HuH-7.5 (cell line): ENCODE measurements around the gene ERMAP.
A peak's percentile ranks its signal among the peaks of the same experiment; 100 is the strongest.

Experiments used
- DNase-seq: peaks from one replicate; pipeline ENCODE4 v3.0.0; 2011; ENCODE audit warnings: low spot score

Gene ERMAP

DNA sequence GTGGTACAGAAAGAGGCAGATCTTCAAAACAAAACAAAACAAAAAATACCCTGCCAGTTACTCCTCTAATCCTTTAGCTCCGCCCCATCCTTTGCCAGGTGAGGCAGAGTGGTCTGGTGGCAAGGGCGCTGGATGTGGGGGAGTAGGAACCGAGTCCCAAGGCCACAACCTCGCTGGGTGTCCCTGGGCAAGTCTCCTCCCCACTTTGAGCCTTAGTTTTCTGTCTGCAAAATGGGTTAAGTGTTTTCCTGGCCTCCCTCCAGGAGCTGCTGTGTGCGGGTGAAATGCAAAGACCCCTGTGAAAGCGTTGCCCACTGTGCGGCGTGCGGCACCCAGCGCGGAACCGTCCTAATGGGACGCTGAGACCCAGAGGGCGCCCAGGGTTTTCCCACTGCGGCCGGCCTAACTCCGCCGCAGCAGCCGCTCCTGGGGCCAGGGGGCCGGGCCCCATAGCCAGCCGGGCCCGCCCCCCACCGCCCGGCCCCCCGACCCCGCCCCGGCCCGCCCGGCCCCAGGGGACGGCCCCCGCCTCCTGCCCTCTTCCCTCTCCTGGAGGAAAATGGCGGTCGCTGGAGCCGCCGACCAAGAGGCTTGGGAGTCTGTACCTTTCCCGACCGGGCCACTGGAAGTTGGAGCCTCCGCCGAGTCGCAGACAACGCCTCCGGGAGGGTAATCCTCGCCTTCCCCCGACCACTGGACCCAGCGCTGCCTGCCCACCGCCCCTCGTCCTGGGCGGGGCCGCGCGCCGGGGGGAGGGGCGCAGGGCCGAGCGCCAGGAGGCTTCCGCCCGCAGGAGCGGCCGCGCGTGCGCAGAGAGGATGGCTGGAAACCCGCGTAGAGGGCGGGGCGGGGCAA is at the start of gene ERMAP, which contains the start of gene SVBP:
Gene ERMAP, plus strand, starts transcription at position 538 of the 855 bp plus-strand sequence. CDS start 13,327 bp downstream, outside the sequence.
Gene SVBP, minus strand, starts transcription at position 813 of the 855 bp plus-strand sequence. CDS start 853 bp downstream, outside the sequence.
- peak; percentile 67 for DNase-seq

- peak; percentile 42 for DNase-seq
These were observed 49.4 kb upstream of the ERMAP start for GRCh38 chr1:42767510-42768000.

DNA sequence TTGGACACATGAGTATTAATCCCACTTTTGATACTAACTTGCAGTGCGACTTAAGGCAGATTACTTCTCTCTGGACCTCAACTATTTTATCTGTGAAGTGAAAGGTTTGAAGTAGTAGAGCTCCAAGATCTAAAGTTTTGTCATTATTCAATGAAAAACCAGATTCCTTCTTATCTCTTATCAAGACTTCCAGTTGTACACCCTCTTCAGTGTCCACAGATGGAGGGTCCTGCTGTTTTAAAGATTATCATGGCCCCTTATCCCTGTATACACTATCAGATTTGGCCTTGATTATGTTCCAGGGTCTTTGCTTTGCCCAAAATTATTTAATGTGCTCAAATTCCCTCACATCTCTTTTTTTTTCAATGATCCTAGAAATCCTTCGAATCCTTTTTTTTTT is 48.8 kb upstream of the ERMAP start:
- DNase-seq: no peak

DNA sequence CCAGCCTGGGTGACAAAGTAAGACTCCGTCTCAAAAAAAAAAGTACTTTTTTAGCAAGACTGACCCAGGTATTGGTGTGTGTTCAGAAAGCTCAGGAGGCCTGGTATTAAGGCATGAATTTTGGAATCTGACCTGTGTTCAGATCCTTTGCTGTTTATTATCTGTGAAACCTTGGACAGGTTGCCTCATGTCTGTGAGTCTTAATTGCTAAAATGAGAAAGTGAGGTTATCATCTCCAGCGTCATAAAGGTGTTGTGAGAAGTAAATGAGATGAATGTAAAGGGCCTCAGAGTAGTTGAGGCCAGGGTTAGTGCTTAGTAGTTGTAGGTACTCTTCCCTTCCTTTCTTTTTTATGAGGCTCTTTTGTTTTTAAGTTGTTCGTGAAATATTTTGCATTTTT is 47.1 kb upstream of the ERMAP start:
- no peak for DNase-seq

- no peak for DNase-seq
These were observed 43.5 kb upstream of the ERMAP start for GRCh38 chr1:42773420-42773819.

DNA sequence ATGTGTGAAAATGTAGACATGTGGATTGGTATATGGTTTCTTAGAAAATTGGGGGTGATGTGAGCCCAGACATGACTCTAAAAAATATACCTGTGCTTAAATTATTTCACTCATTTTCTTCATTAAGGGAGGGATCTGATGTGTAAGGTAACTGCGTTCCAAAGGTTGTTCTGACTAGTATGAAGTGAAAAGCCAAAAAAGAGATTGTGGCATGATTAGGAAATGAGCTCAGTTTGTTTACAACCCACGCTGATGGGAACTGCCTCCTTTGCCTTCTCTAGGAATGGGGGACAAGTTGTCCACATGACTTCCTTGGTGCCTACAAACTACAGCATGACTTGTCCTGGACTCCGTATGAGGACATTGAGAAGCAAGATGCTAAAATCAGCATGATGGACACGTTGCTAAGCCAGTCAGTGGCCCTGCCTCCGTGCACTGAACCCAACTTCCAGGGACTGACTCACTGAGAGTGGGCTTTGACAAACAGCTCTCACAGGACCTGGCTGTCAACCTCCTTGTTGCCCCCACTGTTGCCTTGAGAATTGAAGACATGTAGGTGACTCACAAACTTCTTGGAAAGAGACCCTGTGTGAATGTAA is 41.9 kb upstream of the ERMAP start:
- DNase-seq: no peak

GRCh38 chr1:42776502-42776901 is 40.4 kb upstream of the ERMAP start:
- no peak for DNase-seq

DNA sequence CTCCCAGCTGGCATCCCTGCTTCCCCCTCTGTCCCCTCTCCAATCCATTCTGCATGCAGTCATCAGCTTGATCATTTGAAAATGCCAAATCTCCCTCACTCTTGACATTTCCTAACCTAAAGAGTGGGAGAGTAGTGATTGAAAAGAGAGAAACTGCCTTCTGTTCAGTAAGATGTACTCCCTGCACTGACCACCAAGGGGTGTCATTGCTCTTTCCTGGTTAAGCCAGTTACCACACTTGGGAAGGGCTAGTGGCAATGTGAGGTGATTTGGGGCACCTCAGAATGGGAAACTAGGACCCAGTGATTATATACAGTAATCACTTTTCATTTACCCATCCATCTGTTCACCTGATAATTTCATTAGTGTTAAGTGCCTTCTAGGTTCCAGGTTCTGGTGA is 39.1 kb upstream of the ERMAP start:
- DNase-seq: peak; percentile 38

- no peak for DNase-seq
These were observed 37.2 kb upstream of the ERMAP start for GRCh38 chr1:42779725-42780124.

GRCh38 chr1:42780176-42780575 is 36.7 kb upstream of the ERMAP start:
- DNase-seq: no peak

DNA sequence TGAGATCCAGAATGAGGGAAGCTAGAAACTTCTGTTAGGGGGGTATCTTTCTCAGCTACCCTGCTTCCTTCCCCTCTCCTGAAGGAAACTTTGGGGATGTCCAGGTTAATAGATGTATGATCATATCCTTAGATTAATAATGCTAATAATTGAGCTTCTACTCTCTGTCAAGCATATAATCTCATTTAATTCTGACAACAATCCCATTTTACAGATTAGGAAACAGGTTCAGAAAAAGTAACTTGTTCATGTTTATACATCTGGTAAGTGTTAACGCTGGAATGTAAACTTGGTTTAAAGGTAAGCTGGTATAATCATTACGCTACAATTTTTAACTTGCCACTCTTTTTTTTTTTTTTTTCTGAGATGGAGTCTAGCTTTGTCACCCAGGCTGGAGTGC is 33.8 kb upstream of the ERMAP start:
- no peak for DNase-seq

- no peak for DNase-seq
These were observed 32.4 kb upstream of the ERMAP start for GRCh38 chr1:42784547-42784945.

GRCh38 chr1:42784946-42785693 is 31.8 kb upstream of the ERMAP start, which contains the start of gene TMEM269:
Gene TMEM269, plus strand, starts transcription at chr1:42784991. Its CDS starts 4,903 bp downstream, at chr1:42789894.
- DNase-seq: no peak

DNA sequence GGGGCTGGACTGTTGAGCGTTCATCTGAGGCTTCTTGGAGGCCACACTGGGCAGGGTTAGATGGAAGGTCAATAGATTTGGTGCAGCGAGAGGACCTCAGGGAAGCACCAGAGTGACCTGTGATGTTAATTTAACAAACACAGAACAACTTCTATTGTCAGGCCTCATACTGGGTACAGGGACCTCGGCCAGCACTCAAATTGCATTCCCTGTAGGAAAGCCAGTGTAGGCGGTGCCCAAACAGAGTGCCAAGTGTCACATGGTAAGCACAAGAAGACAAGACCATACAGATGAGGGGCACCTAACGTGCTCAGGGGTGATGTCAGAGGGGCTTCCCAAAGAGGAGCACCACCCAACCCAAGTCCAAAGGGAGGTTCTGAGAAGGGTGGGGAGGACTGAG is 30.8 kb upstream of the ERMAP start:
- no peak for DNase-seq

GRCh38 chr1:42788021-42788420 is 28.9 kb upstream of the ERMAP start:
- no peak for DNase-seq

GRCh38 chr1:42793824-42794223 is 23.1 kb upstream of the ERMAP start:
- DNase-seq: no peak

- no peak for DNase-seq
These were observed 19.5 kb upstream of the ERMAP start for GRCh38 chr1:42797414-42797813.

GRCh38 chr1:42797979-42798378 is 18.9 kb upstream of the ERMAP start:
- no peak for DNase-seq

GRCh38 chr1:42801832-42802473 is 15.0 kb upstream of the ERMAP start:
- no peak for DNase-seq

DNA sequence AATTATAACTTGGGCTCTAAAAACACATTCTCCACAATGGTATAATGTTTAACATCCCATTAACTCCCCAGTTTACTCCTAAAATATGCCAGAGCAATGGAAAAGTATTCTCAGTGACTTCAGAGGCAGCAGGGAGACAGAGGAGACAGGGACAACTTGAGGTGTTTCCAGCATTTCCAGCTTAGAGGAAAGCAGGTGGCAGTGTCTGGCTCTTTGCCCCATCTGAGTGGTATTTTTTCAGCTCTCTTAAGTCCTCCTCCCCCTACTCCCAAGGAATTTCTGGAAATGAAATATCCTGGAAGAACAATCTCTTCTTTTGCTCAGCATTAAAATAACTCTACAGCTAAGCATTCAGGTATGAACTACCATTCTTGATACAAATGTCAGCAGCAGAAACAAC is 10.8 kb upstream of the ERMAP start:
- no peak for DNase-seq

DNA sequence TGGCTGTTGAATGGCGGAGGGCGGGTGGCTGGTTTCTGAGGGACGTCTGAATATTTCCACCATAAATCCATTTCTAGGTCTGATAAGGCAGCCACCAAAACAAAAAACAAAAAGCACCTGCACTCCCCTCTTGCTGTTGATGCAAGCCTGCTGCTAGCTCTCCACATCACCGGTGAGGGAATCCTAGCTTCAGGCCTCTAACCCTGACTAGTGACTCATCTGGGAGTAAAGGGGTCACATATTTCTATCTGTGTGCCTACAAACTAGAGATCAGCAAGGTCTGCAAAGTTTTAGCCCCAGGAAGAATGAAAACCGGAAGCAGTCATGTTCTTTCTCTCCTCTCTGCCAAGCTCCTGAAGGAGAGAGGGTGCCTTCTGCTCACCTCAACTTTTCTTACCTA is 10.3 kb upstream of the ERMAP start:
- no peak for DNase-seq
